Ascending aorta (tissue), 2 donors: ENCODE measurements around the gene MBTPS2. TPM values are rescaled to one million over a fixed set of nuclear protein-coding genes. Genes with fewer than 3 reads are reported as not detected.

Source experiments
- DNase-seq, 2 donors: peaks; one replicate each; pipeline ENCODE4 v3.0.0-alpha.2; 2019; ENCODE audit warnings: low spot score in 2 of 2
- H3K27ac ChIP-seq, 2 donors: fragments of 200-600 bp; sonication (generic); one replicate each; pipeline ENCODE4 v1.5.1; 2016 to 2017; ENCODE audit warnings: mild to moderate bottlenecking in 1 of 2
- H3K27me3 ChIP-seq: fragments of 200-600 bp; sonication (generic); one replicate; pipeline ENCODE4 v1.5.1; 2017
- H3K36me3 ChIP-seq, 2 donors: fragments of 200-600 bp; sonication (generic); one replicate each; pipeline ENCODE4 v1.5.1; 2016
- H3K4me1 ChIP-seq, 2 donors: fragments of 200-600 bp; sonication (generic); one replicate each; pipeline ENCODE4 v1.5.1; 2016 to 2017; ENCODE audit warnings: mild to moderate bottlenecking in 1 of 2
- H3K4me3 ChIP-seq, 2 donors: fragments of 200-600 bp; sonication (generic); one replicate each; pipeline ENCODE4 v1.5.1; 2016 to 2017; ENCODE audit warnings: mild to moderate bottlenecking in 1 of 2
- H3K9me3 ChIP-seq, 2 donors: fragments of 200-600 bp; sonication (generic); one replicate each; pipeline ENCODE4 v1.5.1; 2016
- intact Hi-C: fragments of 100-400 bp; cut with DNase I; formaldehyde crosslinking; loops from one replicate; pipeline ENCODE4 v1.15.1; 2023
- total RNA-seq: library from RNA; depleted of rRNA; stranded (reverse); fragments of >200 nt; gene quantifications from one replicate; pipeline ENCODE4 v1.1.0, GENCODE V29; 2016
- TF ChIP-seq, protein P1 (sequence below), 3 experiments: fragments of 200-600 bp in 2 of 3; fragments of 450-650 bp in 1 of 3; sonication (generic) in 2 of 3; IDR thresholded peaks; one replicate each; pipeline ENCODE4 v1.5.1; 2016 to 2019; ENCODE audit warnings: antibody characterized with exemption in 3 of 3, mild to moderate bottlenecking in 1 of 3, moderate library complexity in 1 of 3

The MBTPS2 gene
- total RNA-seq, 1 donor from 2014 or later: 6.2 TPM

DNA sequence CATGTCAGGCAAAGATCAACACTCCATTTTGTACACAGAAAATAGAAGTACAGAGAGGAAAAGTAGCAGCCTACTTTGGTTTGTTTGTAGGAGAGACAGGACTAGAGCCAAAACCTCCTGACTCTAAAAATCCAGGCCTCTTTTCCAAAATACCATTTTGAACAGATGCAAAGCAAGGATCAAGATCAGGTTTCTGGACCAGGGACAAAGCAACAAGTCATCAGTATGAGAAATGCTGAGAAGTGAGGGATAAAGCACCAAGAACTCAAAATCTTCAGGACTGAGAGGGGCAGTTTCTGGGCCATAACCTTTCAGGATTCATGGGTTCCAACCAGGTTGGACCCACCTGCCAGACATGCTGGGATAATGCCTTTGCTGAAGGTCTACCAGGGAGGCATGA is 36.6 kb upstream of the MBTPS2 start:
- Histone ChIP-seq H3K4me1 (peaks cover 0 to 6% of the 10 kb centered on the region in 2 donors), H3K4me3 (no peak overlapping the region), H3K27ac (no peak overlapping the region), H3K27me3 (no peaks in the 10 kb centered on the region), H3K36me3 (no peaks in the 10 kb centered on the region), H3K9me3 (no peaks in the 10 kb centered on the region)
- DNase-seq: no peak
- intact Hi-C loops: no loop called here
- TF ChIP-seq, protein P1, sequence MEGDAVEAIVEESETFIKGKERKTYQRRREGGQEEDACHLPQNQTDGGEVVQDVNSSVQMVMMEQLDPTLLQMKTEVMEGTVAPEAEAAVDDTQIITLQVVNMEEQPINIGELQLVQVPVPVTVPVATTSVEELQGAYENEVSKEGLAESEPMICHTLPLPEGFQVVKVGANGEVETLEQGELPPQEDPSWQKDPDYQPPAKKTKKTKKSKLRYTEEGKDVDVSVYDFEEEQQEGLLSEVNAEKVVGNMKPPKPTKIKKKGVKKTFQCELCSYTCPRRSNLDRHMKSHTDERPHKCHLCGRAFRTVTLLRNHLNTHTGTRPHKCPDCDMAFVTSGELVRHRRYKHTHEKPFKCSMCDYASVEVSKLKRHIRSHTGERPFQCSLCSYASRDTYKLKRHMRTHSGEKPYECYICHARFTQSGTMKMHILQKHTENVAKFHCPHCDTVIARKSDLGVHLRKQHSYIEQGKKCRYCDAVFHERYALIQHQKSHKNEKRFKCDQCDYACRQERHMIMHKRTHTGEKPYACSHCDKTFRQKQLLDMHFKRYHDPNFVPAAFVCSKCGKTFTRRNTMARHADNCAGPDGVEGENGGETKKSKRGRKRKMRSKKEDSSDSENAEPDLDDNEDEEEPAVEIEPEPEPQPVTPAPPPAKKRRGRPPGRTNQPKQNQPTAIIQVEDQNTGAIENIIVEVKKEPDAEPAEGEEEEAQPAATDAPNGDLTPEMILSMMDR (IDR thresholded peaks at IDR 0.05): no peak

DNA sequence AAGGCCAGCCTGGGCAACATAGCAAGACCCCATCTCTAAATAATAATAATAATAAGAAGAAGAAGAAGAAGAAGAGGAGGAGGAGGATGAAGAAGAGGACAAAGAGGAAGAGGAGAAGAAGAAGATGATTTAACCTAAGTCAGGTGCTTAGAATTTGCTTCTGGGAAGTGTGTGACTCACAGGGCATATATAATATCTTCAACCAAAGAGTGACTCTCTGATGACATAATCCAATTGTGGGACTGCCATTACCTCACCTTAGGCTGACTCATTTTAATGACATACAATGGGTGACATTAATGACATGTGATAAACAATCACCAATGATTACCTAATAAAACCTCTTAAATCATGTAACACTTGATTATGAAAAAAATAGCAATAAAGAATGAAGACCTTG is 32.7 kb upstream of the MBTPS2 start:
- TF ChIP-seq, protein P1 (IDR thresholded peaks at IDR 0.05): no peak
- Histone ChIP-seq H3K36me3 (no peaks in the 10 kb centered on the region), H3K4me3 (no peak overlapping the region), H3K27ac (no peak overlapping the region), H3K27me3 (no peaks in the 10 kb centered on the region), H3K9me3 (no peaks in the 10 kb centered on the region), H3K4me1 (no peaks in the 10 kb centered on the region)
- intact Hi-C loops: no loop called here
- no peak for DNase-seq

DNA sequence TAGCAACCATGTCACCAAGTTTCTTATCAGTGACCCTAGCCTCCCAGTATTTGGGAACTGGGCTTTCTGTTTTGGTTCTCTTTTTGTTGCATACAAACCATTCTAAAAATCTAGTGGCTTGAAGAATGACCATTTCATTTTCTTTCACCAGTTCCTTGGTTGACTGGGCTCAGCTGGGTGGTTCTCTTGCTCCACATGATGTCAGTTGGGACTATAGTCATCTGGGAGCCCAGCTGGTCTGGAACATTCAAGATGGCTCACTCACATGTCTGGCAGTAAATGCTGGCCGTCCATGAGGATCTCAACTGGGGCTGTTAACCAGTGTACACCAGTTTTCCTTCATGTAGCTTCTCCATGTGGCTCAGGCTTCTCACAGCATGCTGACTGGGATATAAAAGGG is 27.6 kb upstream of the MBTPS2 start:
- no peaks in the 10 kb centered on the region for H3K27me3 ChIP-seq
- intact Hi-C loops: no loop called here
- no peaks in the 10 kb centered on the region for H3K4me1 ChIP-seq
- TF ChIP-seq, protein P1 (IDR thresholded peaks at IDR 0.05): no peak
- H3K4me3 ChIP-seq: no peak overlapping the region
- H3K9me3 ChIP-seq: no peaks in the 10 kb centered on the region
- no peaks in the 10 kb centered on the region for H3K36me3 ChIP-seq
- DNase-seq: no peak
- H3K27ac ChIP-seq: no peak overlapping the region

DNA sequence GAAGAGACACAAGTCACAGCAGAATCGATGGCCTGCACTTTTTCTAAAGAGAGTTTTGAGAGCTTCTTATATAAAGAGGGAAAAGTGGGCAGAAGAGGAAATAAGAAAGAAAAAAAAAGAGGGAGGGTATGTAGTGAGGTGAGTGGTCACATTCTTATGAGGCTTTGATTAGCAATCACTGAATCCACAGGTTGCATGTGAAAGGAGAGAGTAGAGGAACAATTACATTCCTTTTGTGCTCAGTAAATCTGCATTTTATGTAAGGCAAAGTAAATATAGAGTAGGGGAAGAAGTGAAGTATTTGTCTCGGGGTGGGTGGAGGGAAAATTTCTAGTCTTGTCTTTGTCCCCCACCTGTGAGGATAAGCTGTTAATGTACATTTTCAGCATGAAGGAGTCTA is 26.8 kb upstream of the MBTPS2 start:
- intact Hi-C loops: no loop called here
- Histone ChIP-seq H3K4me1 (no peaks in the 10 kb centered on the region), H3K27me3 (no peaks in the 10 kb centered on the region), H3K9me3 (no peaks in the 10 kb centered on the region), H3K4me3 (no peak overlapping the region), H3K36me3 (no peaks in the 10 kb centered on the region), H3K27ac (no peak overlapping the region)
- TF ChIP-seq, protein P1 (IDR thresholded peaks at IDR 0.05): no peak
- DNase-seq: no peak

DNA sequence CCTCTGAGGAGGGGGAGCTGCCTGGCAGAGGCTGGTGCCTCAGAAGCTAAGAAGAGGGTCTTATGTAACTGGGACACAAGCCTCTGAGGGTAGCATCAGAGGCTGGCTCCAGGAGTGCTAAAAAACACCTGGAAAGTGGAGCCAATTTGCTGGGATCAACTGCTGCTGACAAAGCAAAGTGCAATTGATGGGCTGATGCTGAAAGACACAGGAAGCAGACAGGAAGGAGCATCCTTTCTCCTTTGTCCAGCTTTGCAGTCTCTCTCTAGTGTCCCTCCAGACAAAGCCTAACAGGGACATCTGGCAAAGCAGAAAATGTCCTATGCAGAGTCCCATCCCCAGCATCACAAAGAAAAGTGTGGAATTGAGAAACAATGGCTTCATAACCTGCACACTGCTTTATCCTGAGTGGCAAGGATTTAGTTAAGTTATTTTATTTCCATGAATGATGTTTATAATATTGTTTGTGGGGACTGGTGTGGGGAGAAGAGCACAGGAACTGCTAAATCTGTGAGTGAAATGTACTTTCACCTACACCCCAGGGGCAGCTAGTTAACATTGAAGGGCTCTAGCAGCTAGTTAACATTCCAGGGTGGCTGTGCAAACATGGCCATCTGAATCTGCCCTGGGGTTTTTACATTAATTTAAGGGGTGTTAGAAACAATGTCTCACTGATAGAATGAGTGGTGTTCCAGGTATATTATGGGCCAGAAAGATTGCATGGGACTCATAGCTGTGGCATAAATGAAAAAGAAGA is 25.6 kb upstream of the MBTPS2 start:
- H3K4me1 ChIP-seq: no peaks in the 10 kb centered on the region
- TF ChIP-seq, protein P1 (IDR thresholded peaks at IDR 0.05): no peak

More for the DNA sequence above, 25.6 kb upstream of the MBTPS2 start:
- no peaks in the 10 kb centered on the region for H3K36me3 ChIP-seq
- no peaks in the 10 kb centered on the region for H3K9me3 ChIP-seq
- H3K27me3 ChIP-seq: no peaks in the 10 kb centered on the region
- intact Hi-C loops: no loop called here
- H3K4me3 ChIP-seq: no peak overlapping the region
- DNase-seq: no peak
- H3K27ac ChIP-seq: no peak overlapping the region
